H1 (cell line): ENCODE data around the gene CPSF4L. TPM values are rescaled to one million over a fixed set of nuclear protein-coding genes. Genes with fewer than 3 reads are reported as not detected.

ENCODE experiments used
- ATF2 ChIP-seq: IDR thresholded peaks from 2 replicates; pipeline ENCODE4 v1.6.1; 2012; ENCODE audit warnings: low read length, inconsistent platforms
- BACH1 ChIP-seq: IDR thresholded peaks from 2 replicates; pipeline ENCODE4 v1.6.1; 2012; ENCODE audit warnings: low read length, improper control_type of control experiment
- CBX8 ChIP-seq: fragments of 300-800, 300-1000 bp; sonication (generic); IDR thresholded peaks from 2 replicates; pipeline ENCODE4 v1.7.1; 2016; ENCODE audit warnings: low read depth, low read length, borderline replicate concordance
- CHD1 ChIP-seq: IDR thresholded peaks from 2 replicates; pipeline ENCODE4 v1.6.1; 2012; ENCODE audit warnings: low read depth, low read length, improper control_type of control experiment
- FOSL1 ChIP-seq: IDR thresholded peaks from 2 replicates; pipeline ENCODE4 v1.6.1; 2011; ENCODE audit warnings: mild to moderate bottlenecking, low read depth, low read length, moderate library complexity; ENCODE audit not compliant: insufficient read depth
- GTF2F1 ChIP-seq: IDR thresholded peaks from 2 replicates; pipeline ENCODE4 v1.6.1; 2012; ENCODE audit warnings: low read depth, low read length, improper control_type of control experiment, borderline replicate concordance
- HDAC6 ChIP-seq: IDR thresholded peaks from one replicate; pipeline ENCODE4 v1.7.1; 2012; ENCODE audit warnings: low read depth, mild to moderate bottlenecking, inconsistent platforms, low read length, moderate library complexity
- KDM5A ChIP-seq: fragments of 200-600 bp; IDR thresholded peaks from 2 replicates; pipeline ENCODE4 v1.7.1; 2012; ENCODE audit warnings: mild to moderate bottlenecking, low read length, inconsistent platforms, mixed read lengths
- SAP30 ChIP-seq: fragments of 300-600 bp; sonication (generic); IDR thresholded peaks from 2 replicates; pipeline ENCODE4 v1.7.1; 2012; ENCODE audit warnings: low read length, moderate library complexity, mild to moderate bottlenecking, inconsistent platforms; ENCODE audit not compliant: insufficient read depth, insufficient replicate concordance
- polyA plus RNA-seq, 7 experiments: library from polyadenylated mRNA; depleted of rRNA in 3 of 7; stranded (reverse) in 5 of 7; unstranded in 2 of 7; fragments of >200 nt in 5 of 7; fragments of 200-250 nt in 2 of 7; gene quantifications; 1 replicate in 5 of 7; 2 replicates in 1 of 7; 4 replicates in 1 of 7; pipeline versions ENCODE4 v1.2.1 to v1.2.3, GENCODE V29; 2011 to 2013; ENCODE audit warnings: missing spikeins in 2 of 7, mixed read lengths in 2 of 7
- total RNA-seq: library from RNA; stranded (reverse); fragmentation: NEBNext Ultra II Directional; extraction: Animal tissue kit (Norgen Biotek cat#: 25700); gene quantifications from 2 replicates; pipeline ENCODE4 v1.2.1, GENCODE V29; 2021

Gene CPSF4L
- total and polyA plus RNA-seq, 2 of the 8 experiments (the other 6 are each of a cell fraction or from before 2014, with no cell fraction given) = not detected

GRCh38 chr17:73199751-73200317, 61.8 kb downstream of the CPSF4L start (continued):
- TF ChIP-seq GTF2F1 (no peak), CHD1 (no peak), BACH1 (no peak), ATF2 (no peak), FOSL1 (no peak), SAP30 (no peak), CBX8 (no peak), HDAC6 (no peak), KDM5A (no peak)
